Neural progenitor cell (in vitro differentiated cells): Measurements from ENCODE around the gene CAPN14.

ENCODE experiments used
- EZH2 ChIP-seq: fragments of 200-600 bp; sonication (generic); IDR thresholded peaks from 2 replicates; pipeline ENCODE4 v1.6.1; 2017; ENCODE audit warnings: antibody characterized with exemption, mild to moderate bottlenecking, moderate library complexity
- EZH2phosphoT487 ChIP-seq: fragments of 200-600 bp; sonication (generic); IDR thresholded peaks from 2 replicates; pipeline ENCODE4 v1.6.1; 2017; ENCODE audit warnings: antibody characterized with exemption
- TF ChIP-seq, protein P1 (sequence below): fragments of 200-600 bp; sonication (generic); IDR thresholded peaks from 2 replicates; pipeline ENCODE4 v1.5.1; 2017; ENCODE audit warnings: antibody characterized with exemption, mild to moderate bottlenecking

- TF ChIP-seq, protein P1, sequence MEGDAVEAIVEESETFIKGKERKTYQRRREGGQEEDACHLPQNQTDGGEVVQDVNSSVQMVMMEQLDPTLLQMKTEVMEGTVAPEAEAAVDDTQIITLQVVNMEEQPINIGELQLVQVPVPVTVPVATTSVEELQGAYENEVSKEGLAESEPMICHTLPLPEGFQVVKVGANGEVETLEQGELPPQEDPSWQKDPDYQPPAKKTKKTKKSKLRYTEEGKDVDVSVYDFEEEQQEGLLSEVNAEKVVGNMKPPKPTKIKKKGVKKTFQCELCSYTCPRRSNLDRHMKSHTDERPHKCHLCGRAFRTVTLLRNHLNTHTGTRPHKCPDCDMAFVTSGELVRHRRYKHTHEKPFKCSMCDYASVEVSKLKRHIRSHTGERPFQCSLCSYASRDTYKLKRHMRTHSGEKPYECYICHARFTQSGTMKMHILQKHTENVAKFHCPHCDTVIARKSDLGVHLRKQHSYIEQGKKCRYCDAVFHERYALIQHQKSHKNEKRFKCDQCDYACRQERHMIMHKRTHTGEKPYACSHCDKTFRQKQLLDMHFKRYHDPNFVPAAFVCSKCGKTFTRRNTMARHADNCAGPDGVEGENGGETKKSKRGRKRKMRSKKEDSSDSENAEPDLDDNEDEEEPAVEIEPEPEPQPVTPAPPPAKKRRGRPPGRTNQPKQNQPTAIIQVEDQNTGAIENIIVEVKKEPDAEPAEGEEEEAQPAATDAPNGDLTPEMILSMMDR, result no peak
- TF ChIP-seq EZH2 (no peak), EZH2phosphoT487 (no peak)
Measured at GRCh38 chr2:31196622-31197021, 20.7 kb downstream of the CAPN14 start.
